ENCODE data around the gene PLCG2. TPM values are rescaled to one million over a fixed set of nuclear protein-coding genes. Genes with fewer than 3 reads are reported as not detected.

Gene PLCG2
- total and polyA plus RNA-seq, 2 experiments from 2014 or later = 0.39 TPM; not detected in 1

GRCh38 chr16:81803332-81803731 is 24.2 kb downstream of the PLCG2 start:
- H3K27me3 ChIP-seq (replicated peaks; ENCODE audit: insufficient read depth) = no peaks in the 10 kb centered on the region; the same call in 1 of the 2 replicates
- no peaks in the 10 kb centered on the region for H3K9me3 ChIP-seq (ENCODE audit: low read depth)
- H3K9me2 ChIP-seq (ENCODE audit: insufficient read depth) = no peaks in the 10 kb centered on the region
- no peak overlapping the region for H2AFZ ChIP-seq
- H3K4me1 ChIP-seq (ENCODE audit: insufficient read depth) = no peaks in the 10 kb centered on the region
- in situ Hi-C loops (cut with MboI) = no loop called here
- no peaks in the 10 kb centered on the region for H3F3A ChIP-seq (ENCODE audit: insufficient read depth)
- H3K27ac ChIP-seq = no peak overlapping the region
- DNase-seq = no peak
- H3K4me2 ChIP-seq (ENCODE audit: unreplicated experiment) = no peak overlapping the region
- WGBS, 2 experiments (ENCODE audit: low coverage in 1 of 2, low lambda C conversion rate in 2 of 2, missing lambda C conversion rate in 2 of 2) = 53 to 60% methylated on average over 3 of the region's 3 CpGs
- H3K36me3 ChIP-seq (ENCODE audit: low read depth) = no peaks in the 10 kb centered on the region
- no peaks in the 10 kb centered on the region for H3K79me2 ChIP-seq (ENCODE audit: insufficient read depth)
- H4K20me1 ChIP-seq (ENCODE audit: insufficient read depth) = no peaks in the 10 kb centered on the region
- no peak overlapping the region for H3K9ac ChIP-seq
- TF ChIP-seq EZH2 (IDR thresholded peaks at IDR 0.05; ENCODE audit: insufficient read depth, poor library complexity, severe bottlenecking) (no peak), EZH2phosphoT487 (IDR thresholded peaks at IDR 0.05; ENCODE audit: insufficient read depth, low read depth) (no peak)
- H3K4me3 ChIP-seq = no peak overlapping the region

DNA sequence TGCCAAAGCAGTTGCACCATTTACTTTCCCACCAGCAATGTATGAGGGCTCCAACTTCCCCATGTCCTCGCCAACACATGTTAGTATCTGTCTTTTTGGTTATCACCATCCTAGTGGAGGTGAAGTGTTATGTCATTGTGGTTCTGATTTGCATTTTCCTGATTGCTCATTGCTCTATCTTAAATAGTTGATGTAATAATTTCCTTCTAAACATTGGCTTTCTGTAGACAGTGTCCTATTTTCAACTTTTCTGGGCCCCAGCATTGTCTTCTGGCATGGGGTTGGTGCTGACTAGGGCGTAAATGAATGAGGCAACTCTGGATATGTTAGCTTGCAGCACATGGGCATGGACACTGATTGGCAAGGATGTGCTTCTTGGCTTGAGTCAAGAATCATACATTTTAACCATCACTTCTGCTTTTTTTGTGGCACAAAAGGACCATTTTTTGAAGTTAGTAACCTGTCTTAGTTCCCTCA is 25.1 kb downstream of the PLCG2 start:
- Histone ChIP-seq H3K36me3 (ENCODE audit: low read depth) (no peaks in the 10 kb centered on the region), H3K4me2 (ENCODE audit: unreplicated experiment) (no peak overlapping the region), H4K20me1 (ENCODE audit: insufficient read depth) (no peaks in the 10 kb centered on the region), H3K27me3 (replicated peaks; ENCODE audit: insufficient read depth) (no peaks in the 10 kb centered on the region; the same call in 1 of the 2 replicates), H3K79me2 (ENCODE audit: insufficient read depth) (no peaks in the 10 kb centered on the region), H3K4me1 (ENCODE audit: insufficient read depth) (no peaks in the 10 kb centered on the region), H3F3A (ENCODE audit: insufficient read depth) (no peaks in the 10 kb centered on the region), H3K9ac (no peak overlapping the region), H3K9me2 (ENCODE audit: insufficient read depth) (no peaks in the 10 kb centered on the region), H3K27ac (no peak overlapping the region), H3K4me3 (no peak overlapping the region), H3K9me3 (ENCODE audit: low read depth) (no peaks in the 10 kb centered on the region), H2AFZ (no peak overlapping the region)
- TF ChIP-seq EZH2phosphoT487 (IDR thresholded peaks at IDR 0.05; ENCODE audit: insufficient read depth, low read depth) (no peak), EZH2 (IDR thresholded peaks at IDR 0.05; ENCODE audit: insufficient read depth, poor library complexity, severe bottlenecking) (no peak)
- in situ Hi-C loops (cut with MboI) = no loop called here
- DNase-seq = no peak
- WGBS, 2 experiments (ENCODE audit: low coverage in 1 of 2, low lambda C conversion rate in 2 of 2, missing lambda C conversion rate in 2 of 2) = 19 to 35% methylated on average over 2 of the region's 2 CpGs

- no peaks in the 10 kb centered on the region for H4K20me1 ChIP-seq (ENCODE audit: insufficient read depth)
- H3K4me1 ChIP-seq (ENCODE audit: insufficient read depth) = no peaks in the 10 kb centered on the region
- no peak for TF ChIP-seq EZH2phosphoT487 (IDR thresholded peaks at IDR 0.05; ENCODE audit: insufficient read depth, low read depth)
- no peak for TF ChIP-seq EZH2 (IDR thresholded peaks at IDR 0.05; ENCODE audit: insufficient read depth, poor library complexity, severe bottlenecking)
- H3K9me3 ChIP-seq (ENCODE audit: low read depth) = no peaks in the 10 kb centered on the region
- H3K9ac ChIP-seq = no peak overlapping the region
- no peaks in the 10 kb centered on the region for H3K36me3 ChIP-seq (ENCODE audit: low read depth)
- H3F3A ChIP-seq (ENCODE audit: insufficient read depth) = no peaks in the 10 kb centered on the region
- H3K4me2 ChIP-seq (ENCODE audit: unreplicated experiment) = no peak overlapping the region
- no peak overlapping the region for H3K4me3 ChIP-seq
- H3K27ac ChIP-seq = no peak overlapping the region
- no peak for DNase-seq
- H2AFZ ChIP-seq = no peak overlapping the region
- H3K27me3 ChIP-seq (replicated peaks; ENCODE audit: insufficient read depth) = no peaks in the 10 kb centered on the region; the same call in 1 of the 2 replicates
- H3K79me2 ChIP-seq (ENCODE audit: insufficient read depth) = no peaks in the 10 kb centered on the region
- WGBS, 2 experiments (ENCODE audit: low coverage in 1 of 2, low lambda C conversion rate in 2 of 2, missing lambda C conversion rate in 2 of 2) = 38 to 64% methylated on average over 6 of the region's 6 CpGs
- in situ Hi-C loops (cut with MboI) = no loop called here
- no peaks in the 10 kb centered on the region for H3K9me2 ChIP-seq (ENCODE audit: insufficient read depth)
Measured at GRCh38 chr16:81806696-81807095, 27.6 kb downstream of the PLCG2 start.

GRCh38 chr16:81807767-81808358 is 28.8 kb downstream of the PLCG2 start:
- no peak for DNase-seq
- no peaks in the 10 kb centered on the region for H3K27me3 ChIP-seq (replicated peaks; ENCODE audit: insufficient read depth)
- H3K27ac ChIP-seq = no peak overlapping the region
- H3K79me2 ChIP-seq (ENCODE audit: insufficient read depth) = no peaks in the 10 kb centered on the region
- H3K9me3 ChIP-seq (ENCODE audit: low read depth) = no peaks in the 10 kb centered on the region
- H3K4me3 ChIP-seq = no peak overlapping the region
- H4K20me1 ChIP-seq (ENCODE audit: insufficient read depth) = no peaks in the 10 kb centered on the region
- no peaks in the 10 kb centered on the region for H3K9me2 ChIP-seq (ENCODE audit: insufficient read depth)
- no peaks in the 10 kb centered on the region for H3F3A ChIP-seq (ENCODE audit: insufficient read depth)
- H3K4me1 ChIP-seq (ENCODE audit: insufficient read depth) = no peaks in the 10 kb centered on the region
- H2AFZ ChIP-seq = no peak overlapping the region
- no peak overlapping the region for H3K9ac ChIP-seq
- TF ChIP-seq EZH2phosphoT487 (IDR thresholded peaks at IDR 0.05; ENCODE audit: insufficient read depth, low read depth) = no peak
- no peak for TF ChIP-seq EZH2 (IDR thresholded peaks at IDR 0.05; ENCODE audit: insufficient read depth, poor library complexity, severe bottlenecking)
- no peak overlapping the region for H3K4me2 ChIP-seq (ENCODE audit: unreplicated experiment)
- WGBS, 2 experiments (ENCODE audit: low coverage in 1 of 2, low lambda C conversion rate in 2 of 2, missing lambda C conversion rate in 2 of 2) = 39 to 40% methylated on average over 4 of the region's 4 CpGs
- in situ Hi-C loops (cut with MboI) = no loop called here
- H3K36me3 ChIP-seq (ENCODE audit: low read depth) = no peaks in the 10 kb centered on the region

Measured in GM23248 (cell line).